Measurements from ENCODE around the gene DHRS11.

The DHRS11 gene

DNA sequence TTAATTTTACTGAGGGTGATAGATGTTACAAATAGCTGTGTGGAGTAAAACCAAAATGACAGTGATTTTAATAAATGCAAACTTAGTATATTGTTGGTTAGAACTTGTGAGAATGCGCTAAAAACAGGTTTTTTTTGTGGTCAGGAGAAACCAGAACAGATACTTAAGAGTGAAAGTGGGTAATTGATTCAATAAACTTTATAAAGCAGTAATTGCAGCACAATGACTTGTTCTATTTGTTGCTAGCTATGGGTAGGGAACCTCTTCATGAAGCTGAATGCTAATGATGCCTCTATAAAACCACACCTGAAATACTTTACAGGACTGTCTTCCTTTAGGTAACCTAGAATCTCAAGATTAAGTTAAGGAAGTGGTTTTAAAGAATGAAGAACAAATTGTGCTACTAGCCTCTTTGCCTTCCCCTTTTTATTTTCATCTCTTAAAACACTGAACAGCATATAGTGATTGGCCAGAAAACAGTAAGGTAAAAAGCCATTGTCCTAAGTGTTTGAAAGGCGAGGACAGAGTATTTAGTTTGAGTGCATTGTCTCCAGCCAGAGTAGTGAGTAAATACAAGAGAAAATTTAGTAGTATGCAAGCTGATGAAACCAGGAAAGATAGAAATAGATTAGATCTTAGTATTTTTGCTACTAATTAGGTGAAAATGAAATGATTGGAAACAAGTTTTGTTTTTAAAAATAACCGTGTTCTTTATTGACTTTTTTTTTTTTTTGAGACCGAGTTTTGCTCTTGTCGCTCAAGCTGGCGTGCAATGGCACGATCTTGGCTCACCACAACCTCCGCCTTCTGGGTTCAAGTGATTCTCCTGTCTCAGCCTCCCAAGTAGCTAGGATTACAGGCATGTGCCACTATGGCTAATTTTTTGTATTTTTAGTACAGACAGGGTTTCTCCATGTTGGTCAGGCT lies 40.9 kb upstream of the DHRS11 start:
- DNase-seq = no peak
- Histone ChIP-seq H3K14ac (ENCODE audit: low read length) (no peak overlapping the region), H2AFZ (ENCODE audit: insufficient read depth, low read length, poor library complexity) (no peak overlapping the region), H3K27ac (ENCODE audit: low read depth, low read length) (no peak overlapping the region), H4K8ac (ENCODE audit: low read depth, low read length) (no peak overlapping the region), H3K9ac (ENCODE audit: low read length) (no peak overlapping the region), H3K4ac (ENCODE audit: low read depth, low read length) (no peak overlapping the region), H3K4me3 (ENCODE audit: low read depth, low read length) (no peak overlapping the region), H3K18ac (ENCODE audit: low read length) (no peak overlapping the region), H3K36me3 (ENCODE audit: control insufficient read depth in 1 of 2, insufficient read depth in 2 of 2, low read length in 2 of 2) (peaks cover 4 to 10% of the 10 kb centered on the region in 2 experiments), H3K4me2 (ENCODE audit: low read length) (no peak overlapping the region), H3K79me2 (ENCODE audit: control insufficient read depth, insufficient read depth, low read length, poor library complexity) (peaks cover 4% of the 10 kb centered on the region), H3K79me1 (ENCODE audit: low read length) (peaks cover 3% of the 10 kb centered on the region), H3K4me1 (ENCODE audit: control insufficient read depth in 1 of 2, insufficient read depth in 2 of 2, low read length in 2 of 2) (no peaks in the 10 kb centered on the region), H4K12ac (ENCODE audit: low read depth, low read length) (no peak overlapping the region), H4K91ac (ENCODE audit: low read depth, low read length) (no peak overlapping the region), H2BK120ac (ENCODE audit: insufficient read depth, low read length, poor library complexity) (no peak overlapping the region), H3K9me3 (ENCODE audit: insufficient read depth, low read depth, low read length) (no peaks in the 10 kb centered on the region), H3K23ac (ENCODE audit: low read length) (no peak overlapping the region), H2AK5ac (ENCODE audit: low read length) (no peak overlapping the region), H3K27me3 (ENCODE audit: insufficient read depth, low read length) (no peaks in the 10 kb centered on the region), H2BK12ac (ENCODE audit: low read length) (no peak overlapping the region), H2BK5ac (ENCODE audit: low read depth, low read length, poor library complexity) (no peak overlapping the region)
- WGBS (ENCODE audit: extremely low coverage, insufficient coverage, insufficient read length) = no CpG with 5 or more reads among the region's 8 CpGs

DNA sequence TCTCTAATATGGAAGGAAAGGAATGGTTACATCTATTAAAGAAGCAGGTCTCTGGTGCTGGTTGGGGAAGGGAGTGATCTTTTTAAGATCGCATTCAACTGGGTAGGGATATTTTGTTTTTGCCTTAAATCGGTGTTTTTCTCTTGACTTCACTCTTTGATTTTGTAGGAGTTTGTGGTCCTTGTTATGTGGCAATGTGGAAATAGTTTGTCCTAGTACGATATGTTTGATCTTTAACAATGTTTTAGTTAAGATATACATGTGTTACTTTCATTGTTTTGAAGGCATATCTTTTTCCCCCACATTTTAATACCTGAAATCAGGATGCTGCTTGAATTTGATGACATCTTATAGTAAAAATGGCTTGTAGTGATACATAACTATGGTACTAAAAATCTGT lies 38.2 kb upstream of the DHRS11 start:
- Histone ChIP-seq H3K23ac (ENCODE audit: low read length) (no peak overlapping the region), H3K4me2 (ENCODE audit: low read length) (no peak overlapping the region)

DNA sequence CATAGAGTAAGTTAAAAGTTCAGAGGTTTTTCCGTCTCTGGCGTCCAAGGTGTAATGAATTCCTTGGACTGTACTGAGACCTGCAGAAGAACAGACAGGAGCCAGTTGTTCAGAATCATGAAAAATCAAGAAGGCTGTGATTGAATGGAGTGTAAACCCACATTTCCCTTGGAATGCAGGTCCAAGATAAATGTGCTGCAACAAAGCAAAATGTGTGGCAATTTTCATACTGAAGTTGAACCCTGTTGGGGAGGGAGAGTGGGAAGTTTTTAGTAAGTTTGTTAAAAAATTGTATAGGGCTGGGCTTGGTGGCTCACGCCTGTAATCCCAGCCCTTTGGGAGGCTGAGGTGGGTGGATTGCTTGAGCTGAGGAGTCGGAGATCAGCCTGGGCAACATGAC lies 25.6 kb upstream of the DHRS11 start:
- Histone ChIP-seq H2BK120ac (ENCODE audit: insufficient read depth, low read length, poor library complexity) (no peak overlapping the region), H3K79me1 (ENCODE audit: low read length) (no peaks in the 10 kb centered on the region), H3K4me3 (ENCODE audit: low read depth, low read length) (no peak overlapping the region), H3K9ac (ENCODE audit: low read length) (no peak overlapping the region), H3K23ac (ENCODE audit: low read length) (no peak overlapping the region), H3K4ac (ENCODE audit: low read depth, low read length) (no peak overlapping the region), H3K79me2 (ENCODE audit: control insufficient read depth, insufficient read depth, low read length, poor library complexity) (no peaks in the 10 kb centered on the region), H3K36me3 (ENCODE audit: control insufficient read depth in 1 of 2, insufficient read depth in 2 of 2, low read length in 2 of 2) (peaks cover 32 to 33% of the 10 kb centered on the region in 2 experiments), H3K9me3 (ENCODE audit: insufficient read depth, low read depth, low read length) (no peaks in the 10 kb centered on the region), H2AK5ac (ENCODE audit: low read length) (no peak overlapping the region), H2BK12ac (ENCODE audit: low read length) (no peak overlapping the region), H2AFZ (ENCODE audit: insufficient read depth, low read length, poor library complexity) (no peak overlapping the region), H4K91ac (ENCODE audit: low read depth, low read length) (no peak overlapping the region), H3K4me2 (ENCODE audit: low read length) (no peak overlapping the region), H4K12ac (ENCODE audit: low read depth, low read length) (no peak overlapping the region), H3K14ac (ENCODE audit: low read length) (no peak overlapping the region), H3K4me1 (ENCODE audit: control insufficient read depth in 1 of 2, insufficient read depth in 2 of 2, low read length in 2 of 2) (no peaks in the 10 kb centered on the region), H4K8ac (ENCODE audit: low read depth, low read length) (no peak overlapping the region), H3K27me3 (ENCODE audit: insufficient read depth, low read length) (no peaks in the 10 kb centered on the region), H3K18ac (ENCODE audit: low read length) (no peak overlapping the region), H2BK5ac (ENCODE audit: low read depth, low read length, poor library complexity) (no peak overlapping the region), H3K27ac (ENCODE audit: low read depth, low read length) (no peak overlapping the region)
- no CpG with 5 or more reads among the region's 4 CpGs for WGBS (ENCODE audit: extremely low coverage, insufficient coverage, insufficient read length)
- DNase-seq = no peak

More for the DNA sequence above, 38.2 kb upstream of the DHRS11 start:
- H2BK5ac ChIP-seq (ENCODE audit: low read depth, low read length, poor library complexity) = no peak overlapping the region
- H2AK5ac ChIP-seq (ENCODE audit: low read length) = no peak overlapping the region
- DNase-seq = no peak
- no peak overlapping the region for H3K9ac ChIP-seq (ENCODE audit: low read length)
- H3K27ac ChIP-seq (ENCODE audit: low read depth, low read length) = no peak overlapping the region
- no peak overlapping the region for H3K18ac ChIP-seq (ENCODE audit: low read length)
- H3K4me1 ChIP-seq (ENCODE audit: control insufficient read depth in 1 of 2, insufficient read depth in 2 of 2, low read length in 2 of 2) = no peaks in the 10 kb centered on the region
- peaks cover 21 to 24% of the 10 kb centered on the region in 2 experiments for H3K36me3 ChIP-seq (ENCODE audit: control insufficient read depth in 1 of 2, insufficient read depth in 2 of 2, low read length in 2 of 2)
- no peaks in the 10 kb centered on the region for H3K79me2 ChIP-seq (ENCODE audit: control insufficient read depth, insufficient read depth, low read length, poor library complexity)
- H2BK12ac ChIP-seq (ENCODE audit: low read length) = no peak overlapping the region
- no peak overlapping the region for H3K14ac ChIP-seq (ENCODE audit: low read length)
- WGBS (ENCODE audit: extremely low coverage, insufficient coverage, insufficient read length) = no CpG with 5 or more reads among the region's 3 CpGs
- H4K91ac ChIP-seq (ENCODE audit: low read depth, low read length) = no peak overlapping the region
- no peak overlapping the region for H4K8ac ChIP-seq (ENCODE audit: low read depth, low read length)
- no peaks in the 10 kb centered on the region for H3K9me3 ChIP-seq (ENCODE audit: insufficient read depth, low read depth, low read length)
- no peaks in the 10 kb centered on the region for H3K27me3 ChIP-seq (ENCODE audit: insufficient read depth, low read length)
- no peak overlapping the region for H2BK120ac ChIP-seq (ENCODE audit: insufficient read depth, low read length, poor library complexity)
- H3K4ac ChIP-seq (ENCODE audit: low read depth, low read length) = no peak overlapping the region
- H2AFZ ChIP-seq (ENCODE audit: insufficient read depth, low read length, poor library complexity) = no peak overlapping the region
- no peak overlapping the region for H4K12ac ChIP-seq (ENCODE audit: low read depth, low read length)
- no peak overlapping the region for H3K4me3 ChIP-seq (ENCODE audit: low read depth, low read length)
- no peaks in the 10 kb centered on the region for H3K79me1 ChIP-seq (ENCODE audit: low read length)

DNA sequence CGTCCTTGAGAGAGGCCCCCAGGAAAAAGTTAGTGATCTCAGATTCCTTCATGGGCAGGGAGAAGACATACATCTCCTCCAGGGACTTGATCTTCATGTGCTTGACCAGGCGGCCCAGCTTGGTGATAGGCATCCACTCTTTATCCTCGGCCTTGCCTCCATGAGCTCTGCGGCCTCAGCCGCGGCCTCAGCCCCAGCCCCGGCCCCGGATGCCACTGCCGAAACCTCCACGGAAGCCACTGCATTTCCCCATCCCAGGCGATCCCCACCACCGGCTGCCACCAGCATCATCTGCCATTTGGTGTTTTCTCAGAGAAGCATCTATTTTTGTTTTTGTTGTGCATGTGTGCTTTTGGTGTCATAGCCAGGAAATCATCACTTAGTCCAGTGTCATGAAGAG lies 16.7 kb upstream of the DHRS11 start:
- no peak for DNase-seq
- Histone ChIP-seq H2BK12ac (ENCODE audit: low read length) (no peak overlapping the region), H3K4ac (ENCODE audit: low read depth, low read length) (no peak overlapping the region), H3K23ac (ENCODE audit: low read length) (no peak overlapping the region), H3K79me2 (ENCODE audit: control insufficient read depth, insufficient read depth, low read length, poor library complexity) (no peaks in the 10 kb centered on the region), H3K79me1 (ENCODE audit: low read length) (no peaks in the 10 kb centered on the region), H3K4me2 (ENCODE audit: low read length) (no peak overlapping the region), H3K27me3 (ENCODE audit: insufficient read depth, low read length) (no peaks in the 10 kb centered on the region), H3K27ac (ENCODE audit: low read depth, low read length) (no peak overlapping the region), H4K8ac (ENCODE audit: low read depth, low read length) (no peak overlapping the region), H3K18ac (ENCODE audit: low read length) (no peak overlapping the region), H2AFZ (ENCODE audit: insufficient read depth, low read length, poor library complexity) (no peak overlapping the region), H3K9me3 (ENCODE audit: insufficient read depth, low read depth, low read length) (no peaks in the 10 kb centered on the region), H4K91ac (ENCODE audit: low read depth, low read length) (no peak overlapping the region), H2BK120ac (ENCODE audit: insufficient read depth, low read length, poor library complexity) (no peak overlapping the region), H2BK5ac (ENCODE audit: low read depth, low read length, poor library complexity) (no peak overlapping the region), H2AK5ac (ENCODE audit: low read length) (no peak overlapping the region), H3K4me3 (ENCODE audit: low read depth, low read length) (no peak overlapping the region), H3K4me1 (ENCODE audit: control insufficient read depth in 1 of 2, insufficient read depth in 2 of 2, low read length in 2 of 2) (no peaks in the 10 kb centered on the region), H4K12ac (ENCODE audit: low read depth, low read length) (no peak overlapping the region), H3K36me3 (ENCODE audit: control insufficient read depth in 1 of 2, insufficient read depth in 2 of 2, low read length in 2 of 2) (peaks cover 25 to 33% of the 10 kb centered on the region in 2 experiments), H3K14ac (ENCODE audit: low read length) (no peak overlapping the region), H3K9ac (ENCODE audit: low read length) (no peak overlapping the region)
- WGBS (ENCODE audit: extremely low coverage, insufficient coverage, insufficient read length) = no CpG with 5 or more reads among the region's 12 CpGs
